K562 (cell line): ENCODE results near the gene ARHGAP33. TPM values are rescaled to one million over a fixed set of nuclear protein-coding genes. Genes with fewer than 3 reads are reported as not detected.

Source experiments
- ARHGAP35 ChIP-seq: fragments of 450-650 bp; IDR thresholded peaks from 2 replicates; pipeline ENCODE4 v1.6.1; 2018; ENCODE audit not compliant: partially characterized antibody
- ATF7 ChIP-seq: fragments of 450-650 bp; IDR thresholded peaks from 2 replicates; pipeline ENCODE4 v1.7.1; 2014; ENCODE audit warnings: mild to moderate bottlenecking, moderate library complexity
- HCFC1 ChIP-seq: IDR thresholded peaks from 2 replicates; pipeline ENCODE4 v1.6.1; 2012; ENCODE audit warnings: low read depth, low read length, improper control_type of control experiment
- HDAC1 ChIP-seq, 2 experiments: fragments of 450-650 bp; IDR thresholded peaks; 2 replicates each; pipeline ENCODE4 v1.6.1; 2016 to 2017; ENCODE audit warnings: inconsistent platforms in 1 of 2, mild to moderate bottlenecking in 1 of 2, moderate library complexity in 1 of 2
- HNRNPUL1 ChIP-seq: fragments of 200-400 bp; formaldehyde crosslinking; IDR thresholded peaks from 2 replicates; pipeline ENCODE4 v1.6.1; 2017; ENCODE audit warnings: low read length
- NR1H2 ChIP-seq: sonication (generic); formaldehyde crosslinking; IDR thresholded peaks from 2 replicates; pipeline ENCODE4 v1.4.0; 2020; ENCODE audit warnings: mild to moderate bottlenecking, missing genetic modification reagents
- STAG1 ChIP-seq: sonication (generic); formaldehyde crosslinking; IDR thresholded peaks from 2 replicates; pipeline ENCODE4 v1.5.0; 2020; ENCODE audit warnings: missing genetic modification reagents, borderline replicate concordance
- TAF1 ChIP-seq: IDR thresholded peaks from 2 replicates; pipeline ENCODE4 v1.6.1; 2011; ENCODE audit warnings: mild to moderate bottlenecking, low read length, moderate library complexity; ENCODE audit not compliant: insufficient read depth, control insufficient read depth, severe bottlenecking; ENCODE audit errors: extremely low read depth
- TOE1 ChIP-seq, 2 experiments: fragments of 450-650 bp in 1 of 2; sonication (generic) in 1 of 2; formaldehyde crosslinking in 1 of 2; IDR thresholded peaks; 2 replicates each; pipeline versions ENCODE4 v1.7.1 to v1.8.0; 2016 to 2022; ENCODE audit warnings: borderline replicate concordance in 2 of 2, mild to moderate bottlenecking in 2 of 2, antibody characterized with exemption in 1 of 2, inconsistent platforms in 1 of 2, low read depth in 1 of 2, missing genetic modification reagents in 1 of 2, moderate library complexity in 1 of 2
- ZNF217 ChIP-seq: sonication (generic); formaldehyde crosslinking; IDR thresholded peaks from 2 replicates; pipeline ENCODE4 v1.8.0; 2022; ENCODE audit warnings: mild to moderate bottlenecking, missing genetic modification reagents
- ZNF3 ChIP-seq: fragments of 250-450 bp; sonication (Bioruptor Pico); IDR thresholded peaks from 2 replicates; pipeline ENCODE4 v1.5.0; 2021; ENCODE audit warnings: mild to moderate bottlenecking, moderate library complexity
- ZNF583 ChIP-seq: fragments of 250-450 bp; sonication (Bioruptor Pico); IDR thresholded peaks from 2 replicates; pipeline ENCODE4 v1.4.0; 2020
- polyA plus RNA-seq, 8 experiments: library from polyadenylated mRNA; depleted of rRNA in 4 of 8; stranded (reverse) in 5 of 8; unstranded in 3 of 8; fragments of >200 nt; fragmentation: Nextera tagmentation in 2 of 8; fragmentation: Illumina TruSeq in 1 of 8; extraction: Ambion mirVana in 2 of 8; extraction: Trizol in 1 of 8; gene quantifications; 2 replicates each; pipeline versions ENCODE4 v1.2.1 to v1.2.3, GENCODE V29; 2011 to 2014; ENCODE audit warnings: inconsistent platforms in 1 of 8, missing spikeins in 1 of 8
- total RNA-seq, 7 experiments: library from RNA; depleted of rRNA in 6 of 7; stranded (reverse); fragments of >200 nt in 6 of 7; fragmentation: Illumina TruSeq in 2 of 7; extraction: Trizol in 2 of 7; gene quantifications; 2 replicates each; pipeline versions ENCODE4 v1.2.1 to v1.2.3, GENCODE V29; 2011 to 2021; ENCODE audit warnings: low replicate concordance in 1 of 7
- TF ChIP-seq, protein P1 (sequence below), 2 experiments: fragments of 450-650 bp; conservative IDR thresholded peaks; 2 replicates each; pipeline ENCODE4 v1.6.1; 2017; ENCODE audit warnings: mild to moderate bottlenecking in 2 of 2, moderate library complexity in 2 of 2
- TF ChIP-seq, protein P2 (sequence below), 2 experiments: fragments of 450-650 bp in 1 of 2; sonication (generic) in 1 of 2; formaldehyde crosslinking; conservative IDR thresholded peaks; 2 replicates each; pipeline versions ENCODE4 v1.4.0 to v1.8.1; 2020 to 2022; ENCODE audit warnings: mild to moderate bottlenecking in 1 of 2, missing genetic modification reagents in 1 of 2
- TF ChIP-seq, protein P3 (sequence below), 2 experiments: fragments of 450-650 bp in 1 of 2; sonication (generic) in 1 of 2; formaldehyde crosslinking in 1 of 2; IDR thresholded peaks; 2 replicates each; pipeline versions ENCODE4 v1.7.1 to v1.9.0; 2016 to 2022; ENCODE audit warnings: inconsistent platforms in 1 of 2, mild to moderate bottlenecking in 1 of 2, missing genetic modification reagents in 1 of 2

Gene ARHGAP33
- total and polyA plus RNA-seq, 9 of the 15 experiments (the other 6 are each of a cell fraction or from before 2014, with no cell fraction given) = 0.06 to 26.6 (median 1.6) TPM; not detected in 1

DNA sequence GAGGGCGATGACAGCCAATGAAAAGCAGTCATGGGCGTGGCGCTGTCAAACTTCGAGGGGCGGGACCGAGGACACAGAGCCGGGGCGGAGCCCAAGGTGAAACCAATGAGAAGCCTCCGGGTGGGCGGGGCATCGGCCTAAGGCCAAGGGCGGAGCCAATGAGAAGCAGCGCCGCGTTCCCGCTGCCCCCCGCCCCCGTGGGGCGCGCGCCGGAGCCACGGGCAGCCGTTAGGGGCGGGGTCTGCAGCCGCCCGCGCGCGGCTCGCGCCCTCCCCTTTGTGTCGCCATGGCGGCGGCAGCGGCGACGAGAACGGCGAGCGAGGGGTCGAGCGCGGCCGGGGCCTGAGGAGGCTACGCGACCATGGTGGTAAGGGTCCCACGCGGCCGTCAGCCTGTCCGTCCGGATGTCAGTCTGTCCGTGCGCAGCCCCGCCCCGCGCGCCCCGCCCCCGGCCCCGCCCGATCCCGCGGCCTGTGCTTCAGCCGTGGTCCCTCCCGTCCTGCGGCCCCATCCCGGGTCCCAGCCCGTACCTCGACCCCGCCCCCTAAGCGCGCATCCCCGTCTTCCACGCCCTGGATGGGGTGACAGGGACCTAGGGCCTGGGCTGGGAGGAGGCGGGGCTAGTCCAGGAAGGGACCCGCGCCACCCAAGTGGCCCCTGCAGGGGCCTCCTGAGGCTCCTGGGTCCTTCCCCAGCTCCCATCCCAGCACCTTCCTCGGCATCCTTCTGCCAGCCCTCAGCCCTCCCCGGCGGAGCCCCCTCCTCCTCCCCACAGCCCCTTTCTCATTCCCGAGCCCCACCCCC is at the start of gene ARHGAP33 (continued):
- no peak for TF ChIP-seq HDAC1 (IDR thresholded peaks at IDR 0.05)
- no peak for TF ChIP-seq ZNF217 (CRISPR knock-in tag)
- no peak for TF ChIP-seq TAF1
- no peak for TF ChIP-seq HNRNPUL1
- peak; percentile 26; the same call in 1 of the 2 replicates for TF ChIP-seq HCFC1
- TF ChIP-seq, protein P1, sequence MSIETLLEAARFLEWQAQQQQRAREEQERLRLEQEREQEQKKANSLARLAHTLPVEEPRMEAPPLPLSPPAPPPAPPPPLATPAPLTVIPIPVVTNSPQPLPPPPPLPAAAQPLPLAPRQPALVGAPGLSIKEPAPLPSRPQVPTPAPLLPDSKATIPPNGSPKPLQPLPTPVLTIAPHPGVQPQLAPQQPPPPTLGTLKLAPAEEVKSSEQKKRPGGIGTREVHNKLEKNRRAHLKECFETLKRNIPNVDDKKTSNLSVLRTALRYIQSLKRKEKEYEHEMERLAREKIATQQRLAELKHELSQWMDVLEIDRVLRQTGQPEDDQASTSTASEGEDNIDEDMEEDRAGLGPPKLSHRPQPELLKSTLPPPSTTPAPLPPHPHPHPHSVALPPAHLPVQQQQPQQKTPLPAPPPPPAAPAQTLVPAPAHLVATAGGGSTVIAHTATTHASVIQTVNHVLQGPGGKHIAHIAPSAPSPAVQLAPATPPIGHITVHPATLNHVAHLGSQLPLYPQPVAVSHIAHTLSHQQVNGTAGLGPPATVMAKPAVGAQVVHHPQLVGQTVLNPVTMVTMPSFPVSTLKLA (conservative IDR thresholded peaks at IDR 0.05) = peak in 1 of 2 experiments; percentile 52; a peak in 2 of 4 replicates
- peak; percentile 64; the same call in 1 of the 2 replicates for TF ChIP-seq ATF7
- TF ChIP-seq TOE1 (IDR thresholded peaks at IDR 0.05; ENCODE audit: borderline replicate concordance) = no peak
- no peak for TF ChIP-seq TOE1 (CRISPR knock-in tag; IDR thresholded peaks at IDR 0.05; ENCODE audit: borderline replicate concordance, low read depth)
- no peak for TF ChIP-seq NR1H2 (CRISPR knock-in tag)
- TF ChIP-seq, protein P2, sequence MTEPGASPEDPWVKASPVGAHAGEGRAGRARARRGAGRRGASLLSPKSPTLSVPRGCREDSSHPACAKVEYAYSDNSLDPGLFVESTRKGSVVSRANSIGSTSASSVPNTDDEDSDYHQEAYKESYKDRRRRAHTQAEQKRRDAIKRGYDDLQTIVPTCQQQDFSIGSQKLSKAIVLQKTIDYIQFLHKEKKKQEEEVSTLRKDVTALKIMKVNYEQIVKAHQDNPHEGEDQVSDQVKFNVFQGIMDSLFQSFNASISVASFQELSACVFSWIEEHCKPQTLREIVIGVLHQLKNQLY (CRISPR knock-in tag; conservative IDR thresholded peaks at IDR 0.05) = no peak
- no peak for TF ChIP-seq ARHGAP35
- no peak for TF ChIP-seq STAG1 (CRISPR knock-in tag)
- TF ChIP-seq ZNF3 (CRISPR knock-in tag) = no peak
- no peak for TF ChIP-seq ZNF583 (CRISPR knock-in tag)
- TF ChIP-seq, protein P3, sequence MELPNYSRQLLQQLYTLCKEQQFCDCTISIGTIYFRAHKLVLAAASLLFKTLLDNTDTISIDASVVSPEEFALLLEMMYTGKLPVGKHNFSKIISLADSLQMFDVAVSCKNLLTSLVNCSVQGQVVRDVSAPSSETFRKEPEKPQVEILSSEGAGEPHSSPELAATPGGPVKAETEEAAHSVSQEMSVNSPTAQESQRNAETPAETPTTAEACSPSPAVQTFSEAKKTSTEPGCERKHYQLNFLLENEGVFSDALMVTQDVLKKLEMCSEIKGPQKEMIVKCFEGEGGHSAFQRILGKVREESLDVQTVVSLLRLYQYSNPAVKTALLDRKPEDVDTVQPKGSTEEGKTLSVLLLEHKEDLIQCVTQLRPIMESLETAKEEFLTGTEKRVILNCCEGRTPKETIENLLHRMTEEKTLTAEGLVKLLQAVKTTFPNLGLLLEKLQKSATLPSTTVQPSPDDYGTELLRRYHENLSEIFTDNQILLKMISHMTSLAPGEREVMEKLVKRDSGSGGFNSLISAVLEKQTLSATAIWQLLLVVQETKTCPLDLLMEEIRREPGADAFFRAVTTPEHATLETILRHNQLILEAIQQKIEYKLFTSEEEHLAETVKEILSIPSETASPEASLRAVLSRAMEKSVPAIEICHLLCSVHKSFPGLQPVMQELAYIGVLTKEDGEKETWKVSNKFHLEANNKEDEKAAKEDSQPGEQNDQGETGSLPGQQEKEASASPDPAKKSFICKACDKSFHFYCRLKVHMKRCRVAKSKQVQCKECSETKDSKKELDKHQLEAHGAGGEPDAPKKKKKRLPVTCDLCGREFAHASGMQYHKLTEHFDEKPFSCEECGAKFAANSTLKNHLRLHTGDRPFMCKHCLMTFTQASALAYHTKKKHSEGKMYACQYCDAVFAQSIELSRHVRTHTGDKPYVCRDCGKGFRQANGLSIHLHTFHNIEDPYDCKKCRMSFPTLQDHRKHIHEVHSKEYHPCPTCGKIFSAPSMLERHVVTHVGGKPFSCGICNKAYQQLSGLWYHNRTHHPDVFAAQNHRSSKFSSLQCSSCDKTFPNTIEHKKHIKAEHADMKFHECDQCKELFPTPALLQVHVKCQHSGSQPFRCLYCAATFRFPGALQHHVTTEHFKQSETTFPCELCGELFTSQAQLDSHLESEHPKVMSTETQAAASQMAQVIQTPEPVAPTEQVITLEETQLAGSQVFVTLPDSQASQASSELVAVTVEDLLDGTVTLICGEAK (IDR thresholded peaks at IDR 0.05) = no peak
- TF ChIP-seq, protein P3 (CRISPR knock-in tag; IDR thresholded peaks at IDR 0.05) = no peak
